ENCODE data around the gene C22orf23. TPM values are rescaled to one million over a fixed set of nuclear protein-coding genes. Genes with fewer than 3 reads are reported as not detected.

C22orf23 gene
- 0.61 TPM in 1 of 2 replicates, not detected in the other for total RNA-seq

DNA sequence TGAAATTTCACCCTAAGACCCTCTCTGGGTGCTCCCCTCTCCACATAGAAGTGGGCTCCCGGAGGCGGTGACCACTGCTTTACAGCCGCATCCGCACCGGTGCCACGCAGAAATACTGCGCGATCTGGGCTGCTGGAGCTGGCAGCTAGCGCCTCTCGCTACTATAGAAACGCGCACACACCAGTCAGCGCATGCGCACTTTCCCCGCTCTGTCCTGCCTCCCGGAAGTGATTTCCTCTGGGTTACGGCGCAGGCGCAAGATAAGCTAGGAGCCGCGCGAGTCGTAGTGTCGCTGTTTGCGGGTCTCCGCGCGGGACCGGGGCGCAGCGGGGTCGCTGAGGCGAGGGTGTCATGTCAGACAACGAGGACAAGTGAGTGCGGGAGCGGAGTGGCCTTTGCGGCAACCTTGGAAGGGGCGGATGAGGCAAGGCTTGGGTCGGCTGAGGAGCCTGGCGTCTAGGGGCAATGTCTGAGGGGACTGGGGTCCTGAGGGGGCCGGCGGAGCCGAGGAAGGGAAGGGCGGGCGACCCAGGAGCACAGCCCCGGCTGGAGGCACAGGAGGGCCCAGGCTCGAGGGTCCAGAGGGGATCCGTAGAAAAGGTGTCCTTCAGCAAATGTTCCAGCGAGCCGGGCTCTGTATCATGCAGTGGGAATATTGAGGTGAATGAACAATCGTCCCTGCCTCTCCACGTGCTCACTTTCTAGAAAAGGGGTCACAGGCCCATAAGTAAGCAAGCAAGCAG, at the start of gene C22orf23, which contains the start of gene POLR2F:
C22orf23 (minus strand) TSS at position 165 of the 743 bp plus-strand sequence. CDS start 452 bp downstream, outside the sequence.
POLR2F (plus strand) TSS at position 263 of the 743 bp plus-strand sequence; CDS start at position 352, 89 bp downstream.
- Mint-ChIP-seq H3K27me3 (ENCODE audit: insufficient read depth) (peaks cover 7% of the 10 kb centered on the region), H3K9me3 (no peaks in the 10 kb centered on the region), H3K4me1 (ENCODE audit: low read depth) (peaks cover 26% of the 10 kb centered on the region), H3K36me3 (ENCODE audit: low read depth) (peaks cover 21% of the 10 kb centered on the region), H3K27ac (peak within 1 kb of the TSS; percentile 92), H3K4me3 (peak within 1 kb of the TSS; percentile 99)
- peak; percentile 94 for DNase-seq (ENCODE audit: low spot score)
- intact Hi-C loops (cut with micrococcal nuclease): loop anchor here (1.0 to 5.0 kb wide), 6 partner anchors 19 to 617 kb away; partner anchors contain the start of genes DMC1, EIF3L and MICALL1

DNA sequence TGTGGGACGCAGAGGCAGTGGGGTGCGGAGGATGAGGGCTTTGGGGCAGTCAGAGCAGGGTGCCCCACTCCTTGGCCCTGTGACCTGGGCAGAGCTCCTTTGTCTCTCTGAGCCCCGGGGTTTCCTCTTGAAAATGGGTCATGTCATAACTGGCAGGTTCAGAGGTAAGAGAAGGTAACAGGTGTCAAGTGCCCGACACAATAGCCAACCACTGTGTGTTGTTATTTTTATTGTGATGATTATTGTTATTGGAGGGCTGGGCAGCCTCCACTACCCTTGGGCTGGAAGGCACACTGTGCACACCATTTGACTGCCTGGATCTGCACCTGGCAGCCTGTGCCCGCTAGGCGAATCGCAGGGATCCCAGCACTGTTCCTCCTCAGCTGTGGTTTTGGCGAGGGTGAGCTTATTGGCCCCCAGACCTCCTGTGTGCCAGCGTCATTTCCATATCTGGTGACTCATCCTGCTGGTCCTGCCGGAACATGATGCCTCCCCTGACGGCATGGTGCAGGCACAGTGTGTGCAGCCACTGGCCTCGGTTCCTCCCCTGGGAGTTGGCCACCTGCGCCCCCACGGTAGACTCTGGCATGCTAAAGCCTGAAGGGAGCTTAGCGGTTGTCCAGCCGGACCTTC, 46.4 kb upstream of the C22orf23 start:
- DNase-seq (ENCODE audit: low spot score): no peak
- no peak overlapping the region for H3K4me3 Mint-ChIP-seq
- intact Hi-C loops (cut with micrococcal nuclease): no loop called here
- H3K9me3 Mint-ChIP-seq: no peaks in the 10 kb centered on the region
- no peaks in the 10 kb centered on the region for H3K4me1 Mint-ChIP-seq (ENCODE audit: low read depth)
- no peaks in the 10 kb centered on the region for H3K27me3 Mint-ChIP-seq (ENCODE audit: insufficient read depth)
- no peak overlapping the region for H3K27ac Mint-ChIP-seq
- H3K36me3 Mint-ChIP-seq (ENCODE audit: low read depth): no peaks in the 10 kb centered on the region

DNA sequence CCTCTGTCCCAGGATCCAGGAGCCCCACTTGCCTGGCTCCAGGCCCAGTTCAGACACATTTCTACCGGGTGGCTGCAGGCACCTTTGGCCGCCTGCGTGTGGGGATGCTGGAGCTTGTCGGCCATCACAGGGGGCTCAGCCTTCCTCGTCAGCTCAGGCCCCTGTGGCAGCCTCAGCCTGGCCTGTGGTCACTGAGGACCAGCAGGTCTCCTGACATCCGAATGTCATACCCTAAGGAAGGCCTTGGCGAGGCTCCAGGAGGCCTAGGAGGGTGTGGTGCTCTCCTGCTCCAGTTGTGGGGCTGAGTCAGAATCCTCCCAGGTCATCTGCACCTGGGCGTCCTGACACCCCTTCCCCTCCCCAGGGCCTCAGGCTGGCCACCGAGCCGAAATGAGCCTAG, 45.8 kb upstream of the C22orf23 start:
- H3K27me3 Mint-ChIP-seq (ENCODE audit: insufficient read depth): no peaks in the 10 kb centered on the region
- intact Hi-C loops (cut with micrococcal nuclease): no loop called here
- H3K4me1 Mint-ChIP-seq (ENCODE audit: low read depth): no peaks in the 10 kb centered on the region
- no peak for DNase-seq (ENCODE audit: low spot score)
- no peak overlapping the region for H3K4me3 Mint-ChIP-seq
- no peaks in the 10 kb centered on the region for H3K9me3 Mint-ChIP-seq
- no peaks in the 10 kb centered on the region for H3K36me3 Mint-ChIP-seq (ENCODE audit: low read depth)
- H3K27ac Mint-ChIP-seq: no peak overlapping the region

GRCh38 chr22:37998543-37998942, 45.1 kb upstream of the C22orf23 start:
- no peaks in the 10 kb centered on the region for H3K9me3 Mint-ChIP-seq
- intact Hi-C loops (cut with micrococcal nuclease): no loop called here
- H3K27me3 Mint-ChIP-seq (ENCODE audit: insufficient read depth): no peaks in the 10 kb centered on the region
- no peak for DNase-seq (ENCODE audit: low spot score)
- no peaks in the 10 kb centered on the region for H3K4me1 Mint-ChIP-seq (ENCODE audit: low read depth)
- no peak overlapping the region for H3K4me3 Mint-ChIP-seq
- no peaks in the 10 kb centered on the region for H3K36me3 Mint-ChIP-seq (ENCODE audit: low read depth)
- no peak overlapping the region for H3K27ac Mint-ChIP-seq

- Mint-ChIP-seq H3K27ac (no peak overlapping the region), H3K27me3 (ENCODE audit: insufficient read depth) (no peaks in the 10 kb centered on the region), H3K4me3 (no peak overlapping the region), H3K9me3 (no peaks in the 10 kb centered on the region), H3K36me3 (ENCODE audit: low read depth) (no peaks in the 10 kb centered on the region), H3K4me1 (ENCODE audit: low read depth) (no peaks in the 10 kb centered on the region)
- intact Hi-C loops (cut with micrococcal nuclease): no loop called here
- no peak for DNase-seq (ENCODE audit: low spot score)
Measured at GRCh38 chr22:37996515-37997246, 43.3 kb upstream of the C22orf23 start.

GRCh38 chr22:37996079-37996478, 42.7 kb upstream of the C22orf23 start:
- H3K27ac Mint-ChIP-seq: no peak overlapping the region

DNA sequence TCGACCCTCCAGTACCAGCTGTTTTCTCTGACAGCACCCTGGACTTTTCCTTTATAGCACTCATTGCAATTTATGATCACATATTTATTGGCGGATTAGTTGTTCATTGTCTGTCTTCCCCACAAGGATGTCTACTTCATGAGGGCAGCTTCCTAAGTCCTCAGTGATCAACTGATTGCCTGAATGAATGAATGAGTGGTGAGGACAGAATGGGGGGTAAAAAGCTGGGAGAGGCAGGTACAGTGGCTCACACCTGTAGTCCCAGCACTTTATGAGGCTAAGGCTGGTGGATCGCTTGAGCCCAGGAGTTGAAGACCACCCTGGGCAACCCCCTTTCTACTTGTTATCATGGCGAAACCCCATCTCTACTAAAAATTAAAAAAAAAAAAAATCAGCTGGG, 42.1 kb upstream of the C22orf23 start:
- no peaks in the 10 kb centered on the region for H3K27me3 Mint-ChIP-seq (ENCODE audit: insufficient read depth)
- H3K4me3 Mint-ChIP-seq: no peak overlapping the region
- DNase-seq (ENCODE audit: low spot score): no peak
- intact Hi-C loops (cut with micrococcal nuclease): no loop called here
- no peak overlapping the region for H3K27ac Mint-ChIP-seq
- H3K36me3 Mint-ChIP-seq (ENCODE audit: low read depth): no peaks in the 10 kb centered on the region
- H3K9me3 Mint-ChIP-seq: no peaks in the 10 kb centered on the region
- no peaks in the 10 kb centered on the region for H3K4me1 Mint-ChIP-seq (ENCODE audit: low read depth)

More at GRCh38 chr22:37996079-37996478, 42.7 kb upstream of the C22orf23 start:
- H3K4me3 Mint-ChIP-seq: no peak overlapping the region
- H3K27me3 Mint-ChIP-seq (ENCODE audit: insufficient read depth): no peaks in the 10 kb centered on the region
- no peak for DNase-seq (ENCODE audit: low spot score)
- intact Hi-C loops (cut with micrococcal nuclease): no loop called here
- no peaks in the 10 kb centered on the region for H3K4me1 Mint-ChIP-seq (ENCODE audit: low read depth)
- H3K36me3 Mint-ChIP-seq (ENCODE audit: low read depth): no peaks in the 10 kb centered on the region
- H3K9me3 Mint-ChIP-seq: no peaks in the 10 kb centered on the region

DNA sequence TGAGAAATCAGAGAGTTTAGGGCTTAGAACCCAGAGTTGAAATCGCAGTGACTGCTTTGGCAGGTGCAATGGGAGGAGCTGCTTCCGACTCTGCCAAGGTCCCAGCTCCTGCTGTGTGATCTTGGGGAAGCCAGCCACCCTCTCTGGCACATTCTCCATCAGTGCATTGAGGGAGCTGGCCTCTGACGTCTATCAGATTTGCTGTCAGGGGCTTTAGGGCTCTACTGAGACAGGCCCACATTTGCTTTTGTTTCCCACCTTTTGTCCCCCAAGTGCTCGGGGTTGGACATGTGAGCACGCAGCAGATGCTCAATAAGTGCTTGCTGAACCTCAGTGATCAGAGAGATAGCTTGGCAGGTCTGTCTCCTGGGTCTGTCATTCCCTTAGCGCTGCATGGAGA, 41.6 kb upstream of the C22orf23 start:
- DNase-seq (ENCODE audit: low spot score): no peak
- H3K9me3 Mint-ChIP-seq: no peaks in the 10 kb centered on the region
- no peak overlapping the region for H3K27ac Mint-ChIP-seq
- no peaks in the 10 kb centered on the region for H3K4me1 Mint-ChIP-seq (ENCODE audit: low read depth)
- no peaks in the 10 kb centered on the region for H3K36me3 Mint-ChIP-seq (ENCODE audit: low read depth)
- H3K27me3 Mint-ChIP-seq (ENCODE audit: insufficient read depth): no peaks in the 10 kb centered on the region
- intact Hi-C loops (cut with micrococcal nuclease): no loop called here
- H3K4me3 Mint-ChIP-seq: no peak overlapping the region

GRCh38 chr22:37994049-37994448, 40.6 kb upstream of the C22orf23 start:
- no peaks in the 10 kb centered on the region for H3K4me1 Mint-ChIP-seq (ENCODE audit: low read depth)
- no peaks in the 10 kb centered on the region for H3K9me3 Mint-ChIP-seq
- no peak overlapping the region for H3K27ac Mint-ChIP-seq
- H3K36me3 Mint-ChIP-seq (ENCODE audit: low read depth): no peaks in the 10 kb centered on the region
- H3K4me3 Mint-ChIP-seq: no peak overlapping the region
- no peaks in the 10 kb centered on the region for H3K27me3 Mint-ChIP-seq (ENCODE audit: insufficient read depth)
- intact Hi-C loops (cut with micrococcal nuclease): no loop called here
- DNase-seq (ENCODE audit: low spot score): no peak

- intact Hi-C loops (cut with micrococcal nuclease): no loop called here
- no peaks in the 10 kb centered on the region for H3K9me3 Mint-ChIP-seq
Measured at GRCh38 chr22:37991731-37992442, 38.5 kb upstream of the C22orf23 start.

GRCh38 chr22:37990862-37991261, 37.5 kb upstream of the C22orf23 start:
- H3K9me3 Mint-ChIP-seq: no peaks in the 10 kb centered on the region
- intact Hi-C loops (cut with micrococcal nuclease): no loop called here
- no peak overlapping the region for H3K4me3 Mint-ChIP-seq

More at GRCh38 chr22:37991731-37992442, 38.5 kb upstream of the C22orf23 start:
- H3K4me3 Mint-ChIP-seq: no peak overlapping the region
- no peaks in the 10 kb centered on the region for H3K27me3 Mint-ChIP-seq (ENCODE audit: insufficient read depth)
- no peaks in the 10 kb centered on the region for H3K36me3 Mint-ChIP-seq (ENCODE audit: low read depth)
- no peaks in the 10 kb centered on the region for H3K4me1 Mint-ChIP-seq (ENCODE audit: low read depth)
- H3K27ac Mint-ChIP-seq: no peak overlapping the region
- no peak for DNase-seq (ENCODE audit: low spot score)

DNA sequence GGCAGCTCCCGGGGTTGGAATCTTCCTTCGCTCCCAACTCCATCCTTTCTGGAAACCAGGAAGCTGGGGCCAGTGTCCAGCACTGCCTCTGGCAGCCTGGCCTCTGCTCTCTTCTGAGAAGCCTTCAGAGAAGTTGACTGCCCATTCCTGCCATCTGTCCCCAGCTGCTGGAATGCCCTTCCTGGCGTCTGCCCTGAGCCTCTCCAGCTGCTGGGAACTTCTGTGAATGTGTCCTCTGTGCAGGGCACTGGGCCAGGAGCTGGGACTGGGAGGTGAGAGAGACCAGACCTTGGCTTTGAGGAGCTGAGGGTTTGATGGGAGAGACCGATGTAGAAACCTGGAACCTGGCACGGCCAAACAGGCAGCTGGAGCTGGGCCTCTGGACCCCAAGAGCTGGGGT, 36.9 kb upstream of the C22orf23 start:
- intact Hi-C loops (cut with micrococcal nuclease): no loop called here
- H3K4me1 Mint-ChIP-seq (ENCODE audit: low read depth): no peaks in the 10 kb centered on the region
- H3K36me3 Mint-ChIP-seq (ENCODE audit: low read depth): no peaks in the 10 kb centered on the region
- H3K9me3 Mint-ChIP-seq: no peaks in the 10 kb centered on the region
- no peak for DNase-seq (ENCODE audit: low spot score)
- no peak overlapping the region for H3K4me3 Mint-ChIP-seq
- H3K27me3 Mint-ChIP-seq (ENCODE audit: insufficient read depth): no peaks in the 10 kb centered on the region
- H3K27ac Mint-ChIP-seq: no peak overlapping the region

More at GRCh38 chr22:37990862-37991261, 37.5 kb upstream of the C22orf23 start:
- no peak for DNase-seq (ENCODE audit: low spot score)
- H3K27ac Mint-ChIP-seq: no peak overlapping the region
- no peaks in the 10 kb centered on the region for H3K4me1 Mint-ChIP-seq (ENCODE audit: low read depth)
- H3K36me3 Mint-ChIP-seq (ENCODE audit: low read depth): no peaks in the 10 kb centered on the region
- H3K27me3 Mint-ChIP-seq (ENCODE audit: insufficient read depth): no peaks in the 10 kb centered on the region

All from activated T-helper 1 cell treated with anti-CD3 and anti-CD28 coated beads, Interleukin-12 subunit alpha, Interleukin-12 subunit beta, Interleukin-2, Interleukin-4 antibody, amounts not matched to agents 30 ng/mL and 10 ng/mL and 1 ng/mL, durations not matched to agents 14 hours and 24 hours and 36 hours (primary cell).